ENCODE results near the gene WDPCP.
"Not testable (repeated sequence)": the region's sequence is repeated elsewhere in the genome, so short reads cannot be mapped to it uniquely, and the experiment has no call there.

WDPCP gene

DNA sequence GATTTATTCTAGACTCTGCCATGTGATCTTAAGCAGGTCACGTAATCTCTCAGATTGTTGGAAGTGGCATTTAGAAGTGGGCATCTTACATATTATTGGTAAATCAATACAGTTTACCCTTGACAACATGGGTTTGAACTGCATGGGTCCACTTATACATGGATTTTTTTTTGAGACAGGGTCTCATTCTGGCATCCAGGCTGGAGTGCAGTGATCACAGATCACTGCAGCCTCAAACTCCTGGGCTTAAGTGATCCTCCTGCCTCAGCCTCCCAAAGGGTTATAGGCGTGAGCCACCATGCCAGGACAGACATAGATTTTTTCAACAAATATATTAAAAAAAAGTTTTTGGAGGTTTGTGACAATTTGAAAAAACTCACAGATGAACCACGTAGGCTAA is 393.0 kb downstream of the WDPCP start:
- FAIRE-seq = no peak

DNA sequence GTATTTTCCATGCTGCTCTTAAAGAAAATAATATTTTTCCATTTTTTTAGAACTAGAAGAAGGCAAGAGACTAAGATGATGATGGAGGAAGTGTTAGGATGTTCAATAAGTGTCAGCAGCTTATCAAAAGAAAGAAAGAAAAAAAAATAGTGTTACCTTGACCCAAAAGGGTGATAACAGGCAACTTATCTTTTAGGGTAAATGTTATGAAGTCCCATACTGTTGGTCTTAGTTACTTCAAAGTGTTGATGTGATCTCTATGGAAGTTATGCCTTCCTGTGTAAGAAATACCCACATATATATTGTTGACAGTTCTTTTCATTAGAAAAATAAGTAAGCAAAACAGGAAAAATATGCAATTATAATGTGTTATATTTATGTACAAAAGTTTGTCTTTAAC is 394.1 kb downstream of the WDPCP start:
- FAIRE-seq = no peak

DNA sequence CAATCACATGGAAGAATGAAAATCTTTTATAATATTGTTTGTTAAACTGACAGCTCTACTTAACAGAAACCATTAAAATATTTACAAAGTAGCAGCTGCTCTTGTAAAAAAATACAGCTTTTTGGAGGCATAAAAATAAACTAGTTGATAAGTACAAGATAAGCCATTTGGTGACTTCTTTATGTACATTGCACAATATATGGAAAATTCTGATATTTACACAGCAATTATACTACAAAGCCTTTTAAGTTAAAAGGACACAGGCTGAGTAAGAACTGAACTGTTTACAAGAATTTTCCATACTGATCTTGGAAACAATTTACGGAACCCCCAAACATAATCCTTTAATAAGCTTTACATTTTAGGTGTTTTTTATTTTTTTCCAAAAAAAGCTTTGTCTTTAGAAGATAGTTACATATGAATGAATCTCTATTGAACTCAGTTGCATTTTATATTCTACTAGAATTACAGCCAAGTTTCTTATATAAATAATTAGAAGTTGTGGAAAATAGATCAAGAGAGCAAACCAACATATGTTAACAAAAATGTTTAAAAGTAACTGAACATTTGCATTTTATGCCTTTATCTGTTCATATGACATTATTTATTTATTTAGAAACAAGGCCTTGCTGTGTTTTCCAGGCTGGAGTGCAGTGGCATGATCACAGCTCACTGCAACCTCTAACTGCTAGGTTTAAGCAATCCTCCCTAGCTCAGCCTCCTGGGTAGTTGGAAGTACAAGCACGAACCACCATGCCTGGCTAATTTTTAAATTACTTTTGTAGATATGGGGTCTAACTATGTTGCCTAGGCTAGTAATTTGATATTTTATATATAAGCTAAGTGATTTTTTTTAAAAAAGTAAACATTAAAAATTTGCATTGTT is 395.1 kb downstream of the WDPCP start:
- FAIRE-seq = peak; percentile 39

DNA sequence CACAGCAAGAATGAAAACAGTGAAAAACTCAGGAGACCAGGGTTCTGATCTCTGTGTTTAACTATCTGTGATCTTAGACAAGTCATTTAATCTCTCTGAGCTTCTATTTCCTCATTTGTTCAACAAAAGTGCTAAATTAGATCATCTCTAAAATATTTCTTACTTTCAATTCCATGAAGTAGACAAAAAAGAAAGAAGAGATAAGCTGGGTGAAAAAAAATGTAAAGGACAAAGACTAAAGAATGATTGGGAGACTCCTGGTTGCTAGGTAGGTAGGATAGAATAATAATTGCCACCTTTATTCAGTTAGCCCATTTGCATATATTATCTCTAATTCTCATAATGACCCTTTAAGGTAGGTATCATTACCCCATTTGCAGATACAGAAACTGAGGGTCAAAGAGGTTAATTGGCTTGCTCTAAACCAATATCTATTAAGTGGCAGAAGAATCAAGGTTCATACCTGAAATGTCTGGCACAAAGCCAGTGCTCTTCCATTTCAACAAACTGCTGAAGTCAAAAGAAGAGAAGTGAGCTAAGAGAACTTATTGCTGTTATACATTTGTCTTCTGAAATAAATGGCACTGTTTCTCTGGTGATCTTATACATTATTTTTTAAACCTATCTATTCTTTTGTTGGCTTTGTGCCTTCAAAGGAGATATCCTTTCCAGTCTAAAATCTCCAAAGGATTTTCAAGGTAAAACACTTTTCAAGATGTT is 395.9 kb downstream of the WDPCP start:
- FAIRE-seq = no peak

GRCh38 chr2:63189026-63189425 is 399.3 kb downstream of the WDPCP start:
- FAIRE-seq = no peak

GRCh38 chr2:63186331-63186730 is 401.9 kb downstream of the WDPCP start:
- no peak for FAIRE-seq

GRCh38 chr2:63163161-63163820 is 425.0 kb downstream of the WDPCP start:
- FAIRE-seq = no peak

DNA sequence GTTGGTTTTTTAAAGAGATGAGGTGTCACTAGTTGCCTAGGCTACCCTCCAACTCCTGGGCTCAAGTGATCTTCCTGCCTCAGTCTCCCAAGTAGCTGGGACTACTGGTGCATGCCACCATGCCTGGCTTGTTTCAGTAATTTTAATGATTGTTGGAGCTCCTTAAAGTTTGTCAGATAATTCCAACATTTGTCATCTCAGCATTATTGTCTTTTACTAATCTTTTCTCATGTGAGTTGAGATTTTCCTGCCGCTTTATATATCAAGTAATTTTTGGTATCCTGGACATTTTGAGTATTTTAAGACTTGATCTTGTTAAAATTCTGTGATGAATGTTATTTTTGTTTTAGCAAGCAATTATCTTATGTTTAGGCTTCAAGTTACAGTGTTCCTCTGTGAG is 429.0 kb downstream of the WDPCP start:
- no peak for FAIRE-seq

GRCh38 chr2:63136683-63137082 is 451.6 kb downstream of the WDPCP start:
- not testable (repeated sequence) for FAIRE-seq

- no peak for FAIRE-seq
These were observed 456.3 kb downstream of the WDPCP start for GRCh38 chr2:63132020-63132419.

- FAIRE-seq = peak; percentile 58
These were observed 457.1 kb downstream of the WDPCP start for GRCh38 chr2:63131196-63131595.

DNA sequence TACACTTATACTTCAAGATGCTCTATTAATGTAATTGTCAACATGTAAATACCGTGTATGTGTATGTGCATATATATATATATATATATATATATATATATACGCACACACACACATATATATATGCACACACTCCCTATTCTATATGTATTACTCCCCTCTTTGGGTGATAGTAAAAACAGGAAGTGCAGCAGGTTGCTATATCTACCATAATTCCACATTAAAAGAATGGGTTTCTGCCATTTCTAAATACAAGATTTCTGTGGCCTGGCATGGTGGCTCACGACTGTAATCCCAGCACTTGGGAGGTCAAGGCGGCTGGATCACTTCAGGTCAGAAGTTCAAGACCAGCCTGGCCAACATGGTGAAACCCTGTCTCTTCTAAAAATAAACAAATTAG is 460.7 kb downstream of the WDPCP start:
- FAIRE-seq = no peak

DNA sequence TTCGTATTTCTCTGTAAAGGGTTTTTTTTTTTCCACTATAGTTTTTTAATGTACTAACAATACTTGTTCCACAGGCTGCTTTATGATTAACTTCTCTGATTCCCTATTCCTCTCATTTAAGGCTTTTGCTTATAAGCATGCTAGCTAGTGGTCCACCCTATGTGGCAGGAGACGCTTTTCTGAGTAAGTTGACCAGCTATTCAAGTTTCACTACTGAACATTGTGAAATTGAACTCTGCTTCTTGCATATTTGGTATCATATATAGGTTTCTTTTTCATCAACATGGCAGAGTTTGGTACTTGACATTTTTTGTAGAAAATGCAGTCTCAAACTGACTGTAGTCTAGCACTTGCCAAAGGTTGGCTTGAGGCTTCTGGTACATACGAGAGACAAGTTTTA is 463.4 kb downstream of the WDPCP start:
- FAIRE-seq = no peak

DNA sequence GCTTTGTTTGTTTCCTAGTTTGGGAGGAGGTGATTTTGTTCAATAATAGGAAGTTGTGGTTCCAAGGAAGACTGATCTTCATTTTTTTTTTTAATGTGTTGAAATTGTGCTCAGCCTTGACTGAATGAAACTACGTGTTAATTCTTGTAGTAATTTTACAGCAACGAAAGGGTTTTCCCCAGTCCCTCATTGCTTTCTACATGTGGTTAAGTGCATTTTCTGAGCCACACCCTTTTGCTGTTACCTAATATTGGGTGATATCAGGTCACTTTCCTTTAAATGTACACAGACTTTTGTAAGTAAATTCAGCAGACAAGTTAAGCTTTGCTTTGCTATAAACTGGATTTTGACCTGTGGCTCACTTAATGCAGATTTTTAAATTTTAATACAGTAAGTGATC is 464.1 kb downstream of the WDPCP start:
- FAIRE-seq = no peak

DNA sequence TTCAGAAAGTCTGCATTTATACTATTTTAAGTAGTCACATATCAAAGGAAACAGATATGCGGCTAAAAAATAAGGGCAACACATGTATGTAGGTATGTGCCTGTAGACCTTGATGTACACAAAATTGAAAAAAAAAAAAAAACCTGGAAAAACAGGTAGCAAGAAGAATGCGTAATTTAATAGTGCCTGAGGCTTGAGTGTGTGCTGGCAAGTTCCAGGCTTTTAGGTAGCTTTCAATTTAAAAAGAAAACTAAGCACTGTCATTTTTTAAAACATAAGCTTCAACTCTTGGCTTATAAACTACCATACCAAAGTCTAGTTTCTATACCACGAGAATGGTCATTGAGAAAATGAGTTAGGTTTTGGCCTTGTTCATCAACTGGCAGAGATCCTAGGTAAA is 465.4 kb downstream of the WDPCP start:
- no peak for FAIRE-seq

DNA sequence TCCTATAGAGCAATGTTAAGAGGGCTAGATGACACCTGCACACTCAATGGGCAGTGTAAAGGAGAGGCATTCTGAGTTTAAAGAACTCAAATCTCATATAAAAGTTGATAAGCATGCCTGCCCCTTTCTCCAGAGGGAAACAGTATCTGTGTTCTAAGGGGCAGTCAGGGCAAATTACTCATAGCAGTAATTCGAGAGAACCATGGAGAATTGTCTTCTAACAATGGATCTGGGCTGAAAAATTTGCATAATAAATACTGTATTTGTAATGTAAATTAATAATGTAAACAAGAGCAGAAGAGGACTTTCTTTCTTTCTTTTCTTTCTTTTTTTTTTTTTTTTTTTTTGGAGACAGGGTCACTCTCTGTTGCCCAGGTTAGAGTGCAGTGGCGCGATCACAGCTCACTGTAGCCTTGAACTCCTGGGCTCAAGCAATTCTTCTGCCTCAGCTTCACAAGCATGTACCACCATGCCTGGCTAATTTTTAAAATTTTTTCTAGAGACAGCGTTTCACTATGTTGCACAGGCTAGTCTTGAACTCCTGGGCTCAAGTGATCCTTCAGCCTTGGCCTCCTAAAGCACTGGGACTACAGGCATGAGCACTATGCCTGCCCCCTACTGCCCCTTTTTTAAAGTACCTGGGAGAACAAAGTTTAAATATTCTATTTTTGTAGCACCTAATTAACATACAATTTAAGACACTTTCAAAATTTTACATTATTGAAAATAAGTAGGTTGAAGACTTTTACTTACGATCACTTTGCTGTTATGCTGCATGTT is 467.0 kb downstream of the WDPCP start:
- FAIRE-seq = no peak

- FAIRE-seq = no peak
These were observed 469.5 kb downstream of the WDPCP start for GRCh38 chr2:63118821-63119220.

DNA sequence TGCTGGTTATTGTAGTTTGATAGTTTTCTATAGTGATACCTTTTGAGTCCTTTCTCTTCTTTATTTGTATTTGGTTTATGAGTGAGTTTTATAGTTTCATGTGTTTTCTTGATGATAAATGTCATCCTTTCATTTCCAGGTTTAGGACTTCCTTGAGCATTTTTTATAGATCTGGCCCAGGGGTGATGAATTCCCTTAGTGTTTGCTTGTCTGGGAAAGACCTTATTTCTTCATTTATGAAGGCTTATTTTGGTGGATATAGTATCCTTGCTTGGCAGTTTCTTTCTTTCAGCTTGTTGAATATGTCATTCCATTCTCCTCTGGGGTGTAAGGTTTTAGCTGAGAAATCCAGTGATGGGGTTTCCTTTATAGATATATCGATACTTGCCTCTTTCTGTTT is 483.8 kb downstream of the WDPCP start:
- FAIRE-seq = no peak

GRCh38 chr2:63101954-63102353 is 486.3 kb downstream of the WDPCP start:
- no peak for FAIRE-seq

DNA sequence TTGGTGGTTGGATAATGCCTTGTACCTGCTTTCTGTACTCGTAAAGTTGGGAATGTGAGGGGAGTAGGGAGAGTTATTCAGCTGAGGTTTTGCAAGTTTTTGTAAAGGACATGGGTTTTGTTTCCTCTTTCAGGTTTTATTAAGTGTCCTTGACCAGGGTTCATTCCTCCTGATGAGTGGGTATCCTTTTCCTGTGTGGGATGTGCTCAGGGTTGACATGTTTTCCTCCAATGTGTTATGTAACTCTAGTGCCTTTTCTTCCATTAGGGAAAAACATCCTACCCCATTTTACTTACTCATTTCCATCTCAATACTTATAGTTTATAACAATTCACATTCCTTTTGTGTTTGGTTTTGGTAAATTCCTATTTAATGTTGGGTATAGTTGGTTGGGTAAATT is 489.2 kb downstream of the WDPCP start:
- FAIRE-seq = no peak

- no peak for FAIRE-seq
These were observed 491.8 kb downstream of the WDPCP start for GRCh38 chr2:63096491-63096890.

DNA sequence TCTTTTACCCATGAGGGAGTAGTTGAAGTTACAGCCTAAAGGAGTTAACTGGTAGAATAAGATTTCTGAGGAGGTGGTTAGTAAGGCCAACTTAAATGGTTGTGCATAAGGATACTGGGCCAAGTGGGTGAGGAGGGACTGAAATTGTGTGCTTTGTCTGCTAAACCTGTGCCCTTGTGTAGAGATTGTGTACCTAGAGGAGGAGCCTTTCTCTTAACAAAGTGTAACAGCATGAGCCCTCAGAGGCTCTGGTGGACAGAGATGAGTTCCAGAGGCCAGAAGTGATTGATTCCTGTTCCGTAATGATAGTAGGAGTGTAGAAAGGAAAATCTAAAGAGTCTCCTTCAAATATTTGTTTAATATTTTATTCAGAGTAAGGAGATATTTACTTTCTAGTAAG is 494.8 kb downstream of the WDPCP start:
- no peak for FAIRE-seq

DNA sequence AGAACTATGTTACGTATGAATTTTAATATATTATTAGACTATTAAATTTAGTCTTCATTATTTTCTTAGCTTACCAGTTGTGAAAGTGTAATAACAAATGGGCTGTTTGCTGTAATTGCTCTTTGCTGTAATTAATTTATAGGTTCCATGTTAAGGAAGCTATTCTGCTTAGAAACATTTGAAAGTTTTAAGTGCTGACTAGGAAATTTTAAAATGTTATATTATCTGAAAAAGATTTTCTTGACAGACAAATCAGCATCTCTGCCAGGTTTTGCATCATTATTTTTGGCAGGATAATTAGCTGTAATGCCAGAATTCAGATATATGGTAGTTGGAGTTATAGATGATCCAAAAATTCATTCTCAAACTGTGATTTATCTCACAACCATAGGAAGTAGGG is 495.4 kb downstream of the WDPCP start:
- FAIRE-seq = no peak

Data from TTC549 (cell line).